ENCODE data around the gene IKZF2. TPM values are rescaled to one million over a fixed set of nuclear protein-coding genes. Genes with fewer than 3 reads are reported as not detected.

The IKZF2 gene
- total RNA-seq, 1 donor from 2014 or later, result 21.9 TPM

DNA sequence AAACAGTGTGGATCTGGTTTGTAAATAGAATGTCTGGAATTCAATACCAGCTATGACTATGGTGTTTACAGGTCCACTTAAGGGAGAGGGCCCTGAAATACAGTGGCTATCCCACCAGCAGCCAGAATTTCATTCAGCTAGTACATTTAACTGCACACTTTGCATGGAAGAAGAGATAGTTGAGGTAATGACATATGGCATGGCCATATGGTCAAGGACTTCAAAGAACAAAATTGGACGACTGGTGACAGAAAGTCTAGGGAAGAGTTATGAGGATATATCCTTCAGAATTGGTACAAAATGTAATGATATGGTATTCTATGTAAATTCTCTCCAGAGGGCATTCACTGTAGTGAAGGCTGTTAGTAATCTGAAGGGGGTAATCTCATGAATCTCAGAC is 105.0 kb downstream of the IKZF2 start:
- H3K9me3 Mint-ChIP-seq (ENCODE audit: low read depth), result peaks cover 6% of the 10 kb centered on the region
- H3K27me3 Mint-ChIP-seq, result no peaks in the 10 kb centered on the region
- no peaks in the 10 kb centered on the region for H3K4me1 Mint-ChIP-seq (ENCODE audit: low read depth)
- peaks cover 21% of the 10 kb centered on the region for H3K36me3 Mint-ChIP-seq (ENCODE audit: insufficient read depth)
- TF ChIP-seq, protein P1, sequence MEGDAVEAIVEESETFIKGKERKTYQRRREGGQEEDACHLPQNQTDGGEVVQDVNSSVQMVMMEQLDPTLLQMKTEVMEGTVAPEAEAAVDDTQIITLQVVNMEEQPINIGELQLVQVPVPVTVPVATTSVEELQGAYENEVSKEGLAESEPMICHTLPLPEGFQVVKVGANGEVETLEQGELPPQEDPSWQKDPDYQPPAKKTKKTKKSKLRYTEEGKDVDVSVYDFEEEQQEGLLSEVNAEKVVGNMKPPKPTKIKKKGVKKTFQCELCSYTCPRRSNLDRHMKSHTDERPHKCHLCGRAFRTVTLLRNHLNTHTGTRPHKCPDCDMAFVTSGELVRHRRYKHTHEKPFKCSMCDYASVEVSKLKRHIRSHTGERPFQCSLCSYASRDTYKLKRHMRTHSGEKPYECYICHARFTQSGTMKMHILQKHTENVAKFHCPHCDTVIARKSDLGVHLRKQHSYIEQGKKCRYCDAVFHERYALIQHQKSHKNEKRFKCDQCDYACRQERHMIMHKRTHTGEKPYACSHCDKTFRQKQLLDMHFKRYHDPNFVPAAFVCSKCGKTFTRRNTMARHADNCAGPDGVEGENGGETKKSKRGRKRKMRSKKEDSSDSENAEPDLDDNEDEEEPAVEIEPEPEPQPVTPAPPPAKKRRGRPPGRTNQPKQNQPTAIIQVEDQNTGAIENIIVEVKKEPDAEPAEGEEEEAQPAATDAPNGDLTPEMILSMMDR (IDR thresholded peaks at IDR 0.05; ENCODE audit: unreplicated experiment), result no peak
- H3K4me3 Mint-ChIP-seq (ENCODE audit: low read depth), result no peak overlapping the region
- no peak for DNase-seq (ENCODE audit: low spot score, unreplicated experiment)
- H3K27ac Mint-ChIP-seq, result no peak overlapping the region

DNA sequence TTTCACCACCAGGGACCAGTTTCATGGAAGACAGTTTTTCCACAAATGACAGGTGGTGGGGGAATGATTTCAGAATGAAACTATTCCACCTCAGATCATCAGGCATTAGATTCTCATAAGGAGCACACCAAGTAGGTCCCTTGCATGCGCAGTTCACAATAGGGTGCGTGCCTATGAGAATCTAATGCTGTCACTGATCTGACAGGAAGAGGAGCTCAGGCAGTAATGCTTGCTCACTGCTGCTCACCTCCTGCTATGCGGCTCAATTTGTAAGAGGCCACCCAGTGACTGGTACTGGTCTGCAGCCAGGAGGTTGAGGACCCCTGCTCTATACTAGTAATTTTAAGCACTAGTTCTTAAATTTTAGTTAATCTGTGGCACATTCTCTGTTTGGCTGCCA is 107.8 kb downstream of the IKZF2 start:
- Mint-ChIP-seq H3K4me3 (ENCODE audit: low read depth) (no peak overlapping the region), H3K9me3 (ENCODE audit: low read depth) (peaks cover 6% of the 10 kb centered on the region), H3K36me3 (ENCODE audit: insufficient read depth) (peaks cover 21% of the 10 kb centered on the region), H3K27me3 (no peaks in the 10 kb centered on the region), H3K4me1 (ENCODE audit: low read depth) (no peaks in the 10 kb centered on the region), H3K27ac (no peak overlapping the region)
- TF ChIP-seq, protein P1 (IDR thresholded peaks at IDR 0.05; ENCODE audit: unreplicated experiment), result no peak
- DNase-seq (ENCODE audit: low spot score, unreplicated experiment), result no peak

DNA sequence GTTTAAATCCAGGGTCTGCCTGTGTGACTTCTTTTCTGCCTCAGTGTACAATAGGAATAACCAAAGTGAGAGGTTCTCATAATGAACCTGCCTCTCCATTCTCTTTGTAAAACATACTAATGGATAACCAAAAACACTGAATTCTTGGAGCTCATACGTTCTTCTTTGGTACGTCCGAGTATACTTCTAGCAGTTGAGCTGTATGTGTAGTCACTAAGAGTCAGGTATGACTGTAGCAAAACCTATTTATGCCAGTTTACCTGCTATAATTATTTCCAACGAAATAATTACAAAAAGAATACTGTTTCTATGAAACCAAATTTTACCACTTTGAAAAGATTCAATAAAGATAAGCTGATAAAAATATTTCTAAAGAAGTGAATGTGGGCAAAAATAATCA is 109.2 kb downstream of the IKZF2 start:
- Mint-ChIP-seq H3K9me3 (ENCODE audit: low read depth) (peaks cover 6% of the 10 kb centered on the region), H3K4me3 (ENCODE audit: low read depth) (no peak overlapping the region), H3K27ac (no peak overlapping the region), H3K36me3 (ENCODE audit: insufficient read depth) (peaks cover 21% of the 10 kb centered on the region), H3K27me3 (no peaks in the 10 kb centered on the region), H3K4me1 (ENCODE audit: low read depth) (no peaks in the 10 kb centered on the region)
- TF ChIP-seq, protein P1 (IDR thresholded peaks at IDR 0.05; ENCODE audit: unreplicated experiment), result no peak
- no peak for DNase-seq (ENCODE audit: low spot score, unreplicated experiment)

- H3K9me3 Mint-ChIP-seq (ENCODE audit: low read depth), result no peaks in the 10 kb centered on the region
- H3K4me1 Mint-ChIP-seq (ENCODE audit: low read depth), result no peaks in the 10 kb centered on the region
- DNase-seq (ENCODE audit: low spot score, unreplicated experiment), result no peak
- no peak overlapping the region for H3K4me3 Mint-ChIP-seq (ENCODE audit: low read depth)
- H3K27ac Mint-ChIP-seq, result no peak overlapping the region
- no peaks in the 10 kb centered on the region for H3K27me3 Mint-ChIP-seq
- TF ChIP-seq, protein P1 (IDR thresholded peaks at IDR 0.05; ENCODE audit: unreplicated experiment), result no peak
- peaks cover 5% of the 10 kb centered on the region for H3K36me3 Mint-ChIP-seq (ENCODE audit: insufficient read depth)
Measured at GRCh38 chr2:213036836-213037235, 114.6 kb downstream of the IKZF2 start.

DNA sequence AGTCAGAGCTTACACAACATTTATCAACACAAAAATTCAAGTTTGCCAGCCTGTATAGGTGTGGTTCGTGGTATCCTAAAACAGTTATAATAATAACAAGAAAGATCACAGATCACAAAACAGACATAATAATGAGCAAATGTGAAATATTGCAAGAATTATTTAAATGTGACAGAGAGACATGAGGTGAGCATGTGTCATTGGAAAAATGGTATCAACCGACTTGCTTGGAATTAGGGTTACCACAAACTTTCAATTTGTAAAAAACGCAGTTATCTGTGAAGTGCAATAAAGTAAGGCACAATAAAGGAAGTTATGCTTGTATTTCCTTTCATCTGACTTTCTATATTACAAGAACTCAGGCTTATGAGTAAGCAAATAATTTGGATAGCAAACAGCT is 116.8 kb downstream of the IKZF2 start:
- peaks cover 2% of the 10 kb centered on the region for H3K36me3 Mint-ChIP-seq (ENCODE audit: insufficient read depth)
- H3K9me3 Mint-ChIP-seq (ENCODE audit: low read depth), result no peaks in the 10 kb centered on the region
- no peaks in the 10 kb centered on the region for H3K27me3 Mint-ChIP-seq
- TF ChIP-seq, protein P1 (IDR thresholded peaks at IDR 0.05; ENCODE audit: unreplicated experiment), result no peak
- no peaks in the 10 kb centered on the region for H3K4me1 Mint-ChIP-seq (ENCODE audit: low read depth)
- H3K4me3 Mint-ChIP-seq (ENCODE audit: low read depth), result no peak overlapping the region
- H3K27ac Mint-ChIP-seq, result no peak overlapping the region
- no peak for DNase-seq (ENCODE audit: low spot score, unreplicated experiment)
